HCT116 (cell line): Measurements from ENCODE around the gene PCDH18. TPM values are rescaled to one million over a fixed set of nuclear protein-coding genes. Genes with fewer than 3 reads are reported as not detected.

Source experiments
- ATAC-seq: fragments of 200-7000 bp; cut with Tn5 transposase; 2 replicates; pipeline ENCODE4 v1.9.1; 2020; ENCODE audit warnings: mild to moderate bottlenecking, moderate library complexity
- BruUV-seq: library from RNA; stranded (reverse); fragments of 400-500 nt; replicated peaks from 2 replicates; lab custom pipeline; 2021; lab: Mats Ljungman, UMichigan
- CTCF ChIA-PET: fragments of 300-600 bp; sonication (Branson Sonifier 250); formaldehyde crosslinking; loops from one replicate; lab custom pipeline; 2021; ENCODE audit warnings: antibody characterized with exemption; lab: Charles Lee
- POLR2A ChIA-PET: fragments of 300-600, 350-600 bp; sonication (Branson Sonifier 250); formaldehyde crosslinking; loops from one replicate; lab custom pipeline; 2021; ENCODE audit warnings: antibody characterized with exemption; lab: Charles Lee
- RAD21 ChIA-PET, 2 experiments: fragments of 300-600 bp; sonication (Branson Sonifier 250); formaldehyde crosslinking; loops; one replicate each; lab custom pipeline; 2023; ENCODE audit warnings: low total read pairs in 2 of 2; ENCODE audit not compliant: uncharacterized antibody in 2 of 2, unreplicated experiment in 2 of 2, low non-redundant PET in 1 of 2; lab: Charles Lee
- DNase-seq: peaks from one replicate; pipeline ENCODE4 v3.0.0-alpha.2; 2010; ENCODE audit warnings: low read depth, low spot score
- H2AFZ ChIP-seq: fragments of 200-600 bp; shearing (Covaris generic), sonication (generic); 2 replicates; pipeline ENCODE4 v1.6.1; 2017; ENCODE audit warnings: low read depth, mixed run types, mixed read lengths, antibody characterized with exemption, low read length; ENCODE audit not compliant: poor library complexity, severe bottlenecking
- H3K27ac ChIP-seq: 2 replicates; pipeline ENCODE4 v1.5.1; 2012; ENCODE audit warnings: low read depth, low read length
- H3K27me3 ChIP-seq: fragments of 200-600 bp; sonication (generic); 2 replicates; pipeline ENCODE4 v1.6.1; 2016; ENCODE audit warnings: mixed run types, low read length, mixed read lengths; ENCODE audit not compliant: insufficient read depth
- H3K36me3 ChIP-seq, 2 experiments: fragments of 200-500 bp in 1 of 2; fragments of 200-600 bp in 1 of 2; sonication (Bioruptor generic) in 1 of 2; sonication (generic) in 1 of 2; 2 replicates each; pipeline versions ENCODE4 v1.5.1 to v1.6.1; 2014 to 2016; ENCODE audit warnings: low read length in 2 of 2, inconsistent platforms in 1 of 2, mixed read lengths in 1 of 2, mixed run types in 1 of 2; ENCODE audit not compliant: insufficient read depth in 2 of 2, control insufficient read depth in 1 of 2
- H3K4me1 ChIP-seq, 2 experiments: fragments of 200-600 bp in 1 of 2; sonication (generic) in 1 of 2; 2 replicates each; pipeline versions ENCODE4 v1.5.1 to v1.6.1; 2012 to 2017; ENCODE audit warnings: low read length in 2 of 2, inconsistent platforms in 1 of 2, mild to moderate bottlenecking in 1 of 2, mixed read lengths in 1 of 2, mixed run types in 1 of 2, moderate library complexity in 1 of 2; ENCODE audit not compliant: insufficient read depth in 2 of 2, control insufficient read depth in 1 of 2
- H3K4me2 ChIP-seq: fragments of 200-600 bp; sonication (generic); 2 replicates; pipeline ENCODE4 v1.6.1; 2017; ENCODE audit warnings: mixed run types, low read length, mixed read lengths
- H3K4me3 ChIP-seq, 2 experiments: fragments of 200-600 bp in 1 of 2; sonication (generic) in 1 of 2; replicated peaks in 1 of 2; 2 replicates each; pipeline ENCODE4 v1.5.1; 2011 to 2016; ENCODE audit warnings: low read length in 2 of 2, control low read depth in 1 of 2, low read depth in 1 of 2, mild to moderate bottlenecking in 1 of 2, mixed read lengths in 1 of 2, mixed run types in 1 of 2
- H3K79me2 ChIP-seq: fragments of 200-600 bp; sonication (generic); 2 replicates; pipeline ENCODE4 v1.6.1; 2017; ENCODE audit warnings: mild to moderate bottlenecking, mixed run types, low read length, moderate library complexity, mixed read lengths; ENCODE audit not compliant: insufficient read depth
- H3K9ac ChIP-seq: fragments of 200-600 bp; sonication (generic); 2 replicates; pipeline ENCODE4 v1.6.1; 2016; ENCODE audit warnings: low read length, mixed read lengths
- H3K9me2 ChIP-seq: fragments of 200-600 bp; sonication (generic), shearing (Covaris generic); 2 replicates; pipeline ENCODE4 v1.6.1; 2017; ENCODE audit warnings: mixed run types, mild to moderate bottlenecking, moderate library complexity; ENCODE audit not compliant: insufficient read depth
- H3K9me3 ChIP-seq, 2 experiments: fragments of 200-500 bp in 1 of 2; fragments of 200-600 bp in 1 of 2; sonication (Bioruptor generic) in 1 of 2; sonication (generic) in 1 of 2; 2 replicates each; pipeline ENCODE4 v1.6.1; 2014 to 2017; ENCODE audit warnings: low read length in 2 of 2, mixed read lengths in 2 of 2, inconsistent platforms in 1 of 2, low read depth in 1 of 2, mild to moderate bottlenecking in 1 of 2, mixed run types in 1 of 2, moderate library complexity in 1 of 2; ENCODE audit not compliant: control insufficient read depth in 1 of 2, insufficient read depth in 1 of 2
- H4K20me1 ChIP-seq: fragments of 200-600 bp; sonication (generic), shearing (Covaris generic); 2 replicates; pipeline ENCODE4 v1.6.1; 2017; ENCODE audit warnings: mixed run types, mild to moderate bottlenecking, moderate library complexity; ENCODE audit not compliant: insufficient read depth
- ATF3 ChIP-seq: IDR thresholded peaks from 2 replicates; pipeline ENCODE4 v1.6.1; 2012
- CBX3 ChIP-seq: IDR thresholded peaks from 2 replicates; pipeline ENCODE4 v1.6.1; 2012; ENCODE audit warnings: low read depth
- EGR1 ChIP-seq: IDR thresholded peaks from 2 replicates; pipeline ENCODE4 v1.6.1; 2012; ENCODE audit warnings: low read depth
- EZH2 ChIP-seq: fragments of 200-600 bp; sonication (generic); IDR thresholded peaks from 2 replicates; pipeline ENCODE4 v1.6.1; 2017; ENCODE audit warnings: antibody characterized with exemption, mixed run types
- EZH2phosphoT487 ChIP-seq: fragments of 200-600 bp; IDR thresholded peaks from 2 replicates; pipeline ENCODE4 v1.6.1; 2018; ENCODE audit warnings: antibody characterized with exemption, borderline replicate concordance
- FOSL1 ChIP-seq: IDR thresholded peaks from 2 replicates; pipeline ENCODE4 v1.6.1; 2012; ENCODE audit warnings: low read depth
- POLR2A ChIP-seq: IDR thresholded peaks from 2 replicates; pipeline ENCODE4 v1.7.0; 2011; ENCODE audit warnings: borderline replicate concordance; ENCODE audit not compliant: insufficient read depth, insufficient read length; ENCODE audit errors: extremely low read depth
- POLR2AphosphoS5 ChIP-seq: IDR thresholded peaks from 2 replicates; pipeline ENCODE4 v1.6.1; 2011; ENCODE audit warnings: mild to moderate bottlenecking, low read depth, low read length, moderate library complexity
- SRF ChIP-seq: IDR thresholded peaks from 2 replicates; pipeline ENCODE4 v1.6.1; 2012; ENCODE audit warnings: low read depth
- ZBTB33 ChIP-seq: IDR thresholded peaks from 2 replicates; pipeline ENCODE4 v1.6.1; 2011; ENCODE audit warnings: mild to moderate bottlenecking, low read length, moderate library complexity; ENCODE audit not compliant: insufficient replicate concordance; ENCODE audit errors: extremely low read depth
- intact Hi-C: fragments of 100-400 bp; cut with micrococcal nuclease; formaldehyde crosslinking; loops from 2 replicates; pipeline ENCODE4 v1.10.0; 2022
- total RNA-seq: library from RNA; stranded (reverse); gene quantifications from one replicate; pipeline ENCODE4 v1.2.1, GENCODE V29; 2021; ENCODE audit not compliant: unreplicated experiment
- TF ChIP-seq, protein P1 (sequence below), 3 experiments: fragments of 200-600 bp in 1 of 3; sonication (generic) in 1 of 3; IDR thresholded peaks in 2 of 3; conservative IDR thresholded peaks in 1 of 3; 2 replicates each; pipeline ENCODE4 v1.5.1; 2012 to 2017; ENCODE audit warnings: low read depth in 2 of 3, low read length in 2 of 3, antibody characterized with exemption in 1 of 3, borderline replicate concordance in 1 of 3, control low read depth in 1 of 3, mild to moderate bottlenecking in 1 of 3, mixed read lengths in 1 of 3, mixed run types in 1 of 3, moderate library complexity in 1 of 3; ENCODE audit not compliant: insufficient read depth in 1 of 3
- TF ChIP-seq, protein P2 (sequence below): IDR thresholded peaks from 2 replicates; pipeline ENCODE4 v1.6.1; 2012; ENCODE audit warnings: low read depth

The PCDH18 gene
- total RNA-seq, 1 experiment from 2014 or later = 0.17 TPM

DNA sequence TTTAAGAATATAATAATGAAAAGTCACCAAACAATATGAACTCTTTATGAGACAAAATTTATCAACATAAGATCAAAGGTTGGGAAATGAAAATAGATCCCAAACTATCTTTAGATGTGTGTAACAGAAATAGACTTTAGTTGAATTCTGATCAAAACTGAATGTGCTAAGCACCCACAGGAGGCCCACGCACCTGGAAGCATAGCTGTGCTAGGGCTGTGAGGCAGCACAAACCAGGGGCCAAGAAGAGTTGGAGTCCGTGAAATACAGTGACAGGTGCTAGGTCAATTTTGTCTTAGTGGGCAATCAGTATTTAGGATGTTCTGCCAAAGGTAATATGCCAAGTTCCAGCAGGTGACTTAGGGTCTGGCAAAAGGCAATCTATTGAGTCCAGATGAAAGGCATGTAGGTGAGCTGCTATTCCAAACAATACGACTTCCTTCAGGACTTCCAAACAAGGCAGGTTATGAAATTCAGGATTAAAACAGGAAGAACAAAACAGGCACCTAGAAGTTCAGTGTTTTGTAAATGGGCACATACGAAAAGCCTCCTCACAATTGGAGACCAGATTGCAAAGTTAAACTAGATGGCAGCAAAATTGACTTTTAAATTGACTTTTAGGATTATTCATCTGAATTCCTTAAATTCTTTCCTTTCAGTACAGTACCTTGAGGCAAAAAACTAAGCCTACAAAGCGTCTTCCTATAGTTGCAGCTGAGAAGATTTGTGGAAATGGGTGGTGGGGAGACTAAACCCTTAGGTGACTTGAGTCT, 4.7 kb upstream of the PCDH18 start:
- no peak for TF ChIP-seq FOSL1
- H3K27ac ChIP-seq = no peak overlapping the region
- no TSS peak for BruUV-seq
- H3K4me2 ChIP-seq = no peak overlapping the region
- intact Hi-C loops = no loop called here
- DNase-seq = no peak
- no peak overlapping the region for H3K4me3 ChIP-seq
- no peak overlapping the region for H3K9ac ChIP-seq
- no peak overlapping the region for H2AFZ ChIP-seq
- no peaks in the 10 kb centered on the region for H4K20me1 ChIP-seq
- ChIA-PET CTCF (no interaction called here), POLR2A (no interaction called here), RAD21 (no interaction called here)
- H3K4me1 ChIP-seq = no peaks in the 10 kb centered on the region
- no peaks in the 10 kb centered on the region for H3K27me3 ChIP-seq
- H3K36me3 ChIP-seq = no peaks in the 10 kb centered on the region
- no peaks in the 10 kb centered on the region for H3K9me2 ChIP-seq
- H3K9me3 ChIP-seq = no peaks in the 10 kb centered on the region
- ATAC-seq = no peak
- no peaks in the 10 kb centered on the region for H3K79me2 ChIP-seq

GRCh38 chr4:137535718-137536117, 3.4 kb upstream of the PCDH18 start:
- intact Hi-C loops = no loop called here
- POLR2A ChIA-PET = no interaction called here
- no TSS peak for BruUV-seq
- ATAC-seq = no peak
- Histone ChIP-seq H3K9ac (no peak overlapping the region), H2AFZ (no peak overlapping the region), H3K79me2 (no peaks in the 10 kb centered on the region), H3K4me3 (no peak overlapping the region), H3K9me2 (no peaks in the 10 kb centered on the region), H3K36me3 (no peaks in the 10 kb centered on the region), H3K4me1 (no peaks in the 10 kb centered on the region), H3K27ac (no peak overlapping the region), H3K4me2 (no peak overlapping the region), H3K27me3 (no peaks in the 10 kb centered on the region), H4K20me1 (no peaks in the 10 kb centered on the region), H3K9me3 (no peaks in the 10 kb centered on the region)
- no peak for DNase-seq
- RAD21 ChIA-PET = no interaction called here
- CTCF ChIA-PET = no interaction called here
- TF ChIP-seq CBX3 (no peak), ZBTB33 (no peak), EZH2phosphoT487 (no peak), POLR2AphosphoS5 (no peak), EGR1 (no peak), EZH2 (no peak), POLR2A (no peak), ATF3 (no peak), SRF (no peak)
- TF ChIP-seq, protein P1, sequence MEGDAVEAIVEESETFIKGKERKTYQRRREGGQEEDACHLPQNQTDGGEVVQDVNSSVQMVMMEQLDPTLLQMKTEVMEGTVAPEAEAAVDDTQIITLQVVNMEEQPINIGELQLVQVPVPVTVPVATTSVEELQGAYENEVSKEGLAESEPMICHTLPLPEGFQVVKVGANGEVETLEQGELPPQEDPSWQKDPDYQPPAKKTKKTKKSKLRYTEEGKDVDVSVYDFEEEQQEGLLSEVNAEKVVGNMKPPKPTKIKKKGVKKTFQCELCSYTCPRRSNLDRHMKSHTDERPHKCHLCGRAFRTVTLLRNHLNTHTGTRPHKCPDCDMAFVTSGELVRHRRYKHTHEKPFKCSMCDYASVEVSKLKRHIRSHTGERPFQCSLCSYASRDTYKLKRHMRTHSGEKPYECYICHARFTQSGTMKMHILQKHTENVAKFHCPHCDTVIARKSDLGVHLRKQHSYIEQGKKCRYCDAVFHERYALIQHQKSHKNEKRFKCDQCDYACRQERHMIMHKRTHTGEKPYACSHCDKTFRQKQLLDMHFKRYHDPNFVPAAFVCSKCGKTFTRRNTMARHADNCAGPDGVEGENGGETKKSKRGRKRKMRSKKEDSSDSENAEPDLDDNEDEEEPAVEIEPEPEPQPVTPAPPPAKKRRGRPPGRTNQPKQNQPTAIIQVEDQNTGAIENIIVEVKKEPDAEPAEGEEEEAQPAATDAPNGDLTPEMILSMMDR (IDR thresholded peaks at IDR 0.05 in 2 of 3, conservative IDR thresholded peaks at IDR 0.05 in 1 of 3; ENCODE audit: borderline replicate concordance in 1 of 3, insufficient read depth in 1 of 3, low read depth in 2 of 3, low read length in 2 of 3) = no peak
- TF ChIP-seq, protein P2, sequence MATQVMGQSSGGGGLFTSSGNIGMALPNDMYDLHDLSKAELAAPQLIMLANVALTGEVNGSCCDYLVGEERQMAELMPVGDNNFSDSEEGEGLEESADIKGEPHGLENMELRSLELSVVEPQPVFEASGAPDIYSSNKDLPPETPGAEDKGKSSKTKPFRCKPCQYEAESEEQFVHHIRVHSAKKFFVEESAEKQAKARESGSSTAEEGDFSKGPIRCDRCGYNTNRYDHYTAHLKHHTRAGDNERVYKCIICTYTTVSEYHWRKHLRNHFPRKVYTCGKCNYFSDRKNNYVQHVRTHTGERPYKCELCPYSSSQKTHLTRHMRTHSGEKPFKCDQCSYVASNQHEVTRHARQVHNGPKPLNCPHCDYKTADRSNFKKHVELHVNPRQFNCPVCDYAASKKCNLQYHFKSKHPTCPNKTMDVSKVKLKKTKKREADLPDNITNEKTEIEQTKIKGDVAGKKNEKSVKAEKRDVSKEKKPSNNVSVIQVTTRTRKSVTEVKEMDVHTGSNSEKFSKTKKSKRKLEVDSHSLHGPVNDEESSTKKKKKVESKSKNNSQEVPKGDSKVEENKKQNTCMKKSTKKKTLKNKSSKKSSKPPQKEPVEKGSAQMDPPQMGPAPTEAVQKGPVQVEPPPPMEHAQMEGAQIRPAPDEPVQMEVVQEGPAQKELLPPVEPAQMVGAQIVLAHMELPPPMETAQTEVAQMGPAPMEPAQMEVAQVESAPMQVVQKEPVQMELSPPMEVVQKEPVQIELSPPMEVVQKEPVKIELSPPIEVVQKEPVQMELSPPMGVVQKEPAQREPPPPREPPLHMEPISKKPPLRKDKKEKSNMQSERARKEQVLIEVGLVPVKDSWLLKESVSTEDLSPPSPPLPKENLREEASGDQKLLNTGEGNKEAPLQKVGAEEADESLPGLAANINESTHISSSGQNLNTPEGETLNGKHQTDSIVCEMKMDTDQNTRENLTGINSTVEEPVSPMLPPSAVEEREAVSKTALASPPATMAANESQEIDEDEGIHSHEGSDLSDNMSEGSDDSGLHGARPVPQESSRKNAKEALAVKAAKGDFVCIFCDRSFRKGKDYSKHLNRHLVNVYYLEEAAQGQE = no peak
